Trophoblast cell (in vitro differentiated cells and primary cell): ENCODE measurements around the gene SHE.
A peak's percentile ranks its signal among the peaks of the same experiment; 100 is the strongest.

ENCODE experiments used
- DNase-seq, 2 donors: peaks; one replicate each; pipeline ENCODE4 v3.0.0-alpha.2; 2016
- H2AFZ ChIP-seq: 2 replicates; pipeline ENCODE4 v1.6.1; 2013; ENCODE audit warnings: low read length, moderate library complexity, mild to moderate bottlenecking; ENCODE audit not compliant: insufficient read depth, poor library complexity
- H2AK5ac ChIP-seq: 2 replicates; pipeline ENCODE4 v1.6.1; 2013; ENCODE audit warnings: mild to moderate bottlenecking, low read length
- H2BK120ac ChIP-seq: 2 replicates; pipeline ENCODE4 v1.6.1; 2013; ENCODE audit warnings: low read length, mild to moderate bottlenecking, moderate library complexity; ENCODE audit not compliant: insufficient read depth, poor library complexity
- H2BK12ac ChIP-seq: 2 replicates; pipeline ENCODE4 v1.6.1; 2013; ENCODE audit warnings: mild to moderate bottlenecking, low read length, moderate library complexity
- H2BK5ac ChIP-seq: 2 replicates; pipeline ENCODE4 v1.6.1; 2013; ENCODE audit warnings: low read length, low read depth, moderate library complexity, mild to moderate bottlenecking; ENCODE audit not compliant: poor library complexity
- H3K14ac ChIP-seq: 2 replicates; pipeline ENCODE4 v1.6.1; 2013; ENCODE audit warnings: mild to moderate bottlenecking, low read length
- H3K18ac ChIP-seq: 2 replicates; pipeline ENCODE4 v1.6.1; 2013; ENCODE audit warnings: mild to moderate bottlenecking, low read length
- H3K23ac ChIP-seq: 2 replicates; pipeline ENCODE4 v1.6.1; 2013; ENCODE audit warnings: low read length
- H3K27ac ChIP-seq: 2 replicates; pipeline ENCODE4 v1.5.1; 2013; ENCODE audit warnings: low read depth, mild to moderate bottlenecking, inconsistent platforms, low read length, moderate library complexity
- H3K27me3 ChIP-seq: 2 replicates; pipeline ENCODE4 v1.6.1; 2013; ENCODE audit warnings: inconsistent platforms, mild to moderate bottlenecking, low read length, moderate library complexity; ENCODE audit not compliant: insufficient read depth
- H3K36me3 ChIP-seq, 2 experiments: 1 replicate in 1 of 2; 2 replicates in 1 of 2; pipeline ENCODE4 v1.6.1; 2013; ENCODE audit warnings: low read length in 2 of 2, mild to moderate bottlenecking in 2 of 2, moderate library complexity in 1 of 2; ENCODE audit not compliant: insufficient read depth in 2 of 2, control insufficient read depth in 1 of 2
- H3K4ac ChIP-seq: 2 replicates; pipeline ENCODE4 v1.6.1; 2013; ENCODE audit warnings: low read depth, mild to moderate bottlenecking, low read length, moderate library complexity
- H3K4me1 ChIP-seq, 2 experiments: 1 replicate in 1 of 2; 2 replicates in 1 of 2; pipeline ENCODE4 v1.6.1; 2013; ENCODE audit warnings: low read length in 2 of 2, mild to moderate bottlenecking in 2 of 2, moderate library complexity in 1 of 2; ENCODE audit not compliant: insufficient read depth in 2 of 2, control insufficient read depth in 1 of 2
- H3K4me2 ChIP-seq: 2 replicates; pipeline ENCODE4 v1.6.1; 2013; ENCODE audit warnings: inconsistent platforms, mild to moderate bottlenecking, low read length, moderate library complexity
- H3K4me3 ChIP-seq: 2 replicates; pipeline ENCODE4 v1.5.1; 2013; ENCODE audit warnings: mild to moderate bottlenecking, low read depth, low read length, inconsistent platforms
- H3K79me1 ChIP-seq: one replicate; pipeline ENCODE4 v1.6.1; 2013; ENCODE audit warnings: low read length
- H3K79me2 ChIP-seq: 2 replicates; pipeline ENCODE4 v1.6.1; 2013; ENCODE audit warnings: low read length, mild to moderate bottlenecking; ENCODE audit not compliant: control insufficient read depth, insufficient read depth, poor library complexity
- H3K9ac ChIP-seq: 2 replicates; pipeline ENCODE4 v1.6.1; 2013; ENCODE audit warnings: mild to moderate bottlenecking, low read length
- H3K9me3 ChIP-seq: 2 replicates; pipeline ENCODE4 v1.6.1; 2013; ENCODE audit warnings: low read depth, mild to moderate bottlenecking, control low read depth, inconsistent platforms, low read length; ENCODE audit not compliant: insufficient read depth
- H4K12ac ChIP-seq: 2 replicates; pipeline ENCODE4 v1.6.1; 2013; ENCODE audit warnings: low read depth, mild to moderate bottlenecking, low read length, moderate library complexity
- H4K8ac ChIP-seq: 2 replicates; pipeline ENCODE4 v1.6.1; 2013; ENCODE audit warnings: low read depth, mild to moderate bottlenecking, low read length, moderate library complexity
- H4K91ac ChIP-seq: one replicate; pipeline ENCODE4 v1.6.1; 2013; ENCODE audit warnings: low read depth, mild to moderate bottlenecking, low read length, moderate library complexity
- WGBS: extraction: QIAGEN DNeasy Blood & Tissue Kit; methylation state at CpG from one replicate; pipeline ENCODE4 v1.1.7; 2013; ENCODE audit warnings: missing lambda C conversion rate; ENCODE audit not compliant: insufficient read length, insufficient coverage; ENCODE audit errors: extremely low coverage; 5-methylcytosine and 5-hydroxymethylcytosine counted together

The SHE gene

GRCh38 chr1:154485910-154486496 is 16.2 kb downstream of the SHE start:
- H3K9ac ChIP-seq = no peak overlapping the region
- no peaks in the 10 kb centered on the region for H3K79me2 ChIP-seq
- no CpG with 5 or more reads among the region's 7 CpGs for WGBS
- H3K27me3 ChIP-seq = no peaks in the 10 kb centered on the region
- H2BK120ac ChIP-seq = no peak overlapping the region
- no peak overlapping the region for H2AK5ac ChIP-seq
- H3K4me2 ChIP-seq = no peak overlapping the region
- DNase-seq = no peak
- H3K27ac ChIP-seq = no peak overlapping the region
- no peak overlapping the region for H2BK5ac ChIP-seq
- H3K23ac ChIP-seq = no peak overlapping the region
- H3K4me3 ChIP-seq = no peak overlapping the region
- H2AFZ ChIP-seq = no peak overlapping the region
- H2BK12ac ChIP-seq = no peak overlapping the region
- H3K18ac ChIP-seq = no peak overlapping the region
- no peaks in the 10 kb centered on the region for H3K36me3 ChIP-seq
- no peaks in the 10 kb centered on the region for H3K4me1 ChIP-seq
- H4K12ac ChIP-seq = no peak overlapping the region
- H3K79me1 ChIP-seq = no peaks in the 10 kb centered on the region
- H3K14ac ChIP-seq = no peak overlapping the region
- no peak overlapping the region for H4K8ac ChIP-seq
- no peak overlapping the region for H3K4ac ChIP-seq
- H3K9me3 ChIP-seq = no peaks in the 10 kb centered on the region
- H4K91ac ChIP-seq = no peak overlapping the region

GRCh38 chr1:154485106-154485505 is 17.1 kb downstream of the SHE start:
- Histone ChIP-seq H2BK120ac (no peak overlapping the region), H3K4me1 (no peaks in the 10 kb centered on the region), H2AFZ (no peak overlapping the region), H3K27ac (no peak overlapping the region), H2AK5ac (no peak overlapping the region), H3K79me1 (no peaks in the 10 kb centered on the region), H3K18ac (no peak overlapping the region), H3K9ac (no peak overlapping the region), H3K79me2 (no peaks in the 10 kb centered on the region), H2BK5ac (no peak overlapping the region), H3K4me3 (no peak overlapping the region), H4K91ac (no peak overlapping the region), H2BK12ac (no peak overlapping the region), H3K27me3 (no peaks in the 10 kb centered on the region), H3K9me3 (no peaks in the 10 kb centered on the region), H3K14ac (no peak overlapping the region), H3K23ac (no peak overlapping the region), H3K36me3 (no peaks in the 10 kb centered on the region), H4K8ac (no peak overlapping the region), H4K12ac (no peak overlapping the region), H3K4me2 (no peak overlapping the region), H3K4ac (no peak overlapping the region)
- no CpG with 5 or more reads among the region's 5 CpGs for WGBS
- no peak for DNase-seq

- H3K4me3 ChIP-seq = no peak overlapping the region
- no peak overlapping the region for H2AFZ ChIP-seq
- H3K14ac ChIP-seq = no peak overlapping the region
- no peaks in the 10 kb centered on the region for H3K9me3 ChIP-seq
- H3K27ac ChIP-seq = no peak overlapping the region
- H3K79me2 ChIP-seq = no peaks in the 10 kb centered on the region
- no peak overlapping the region for H4K12ac ChIP-seq
- no peak overlapping the region for H3K9ac ChIP-seq
- H4K91ac ChIP-seq = no peak overlapping the region
- no peak overlapping the region for H3K4me2 ChIP-seq
- no CpG with 5 or more reads among the region's 14 CpGs for WGBS
- no peak overlapping the region for H4K8ac ChIP-seq
- H3K23ac ChIP-seq = no peak overlapping the region
- H3K27me3 ChIP-seq = no peaks in the 10 kb centered on the region
- H2BK120ac ChIP-seq = no peak overlapping the region
- H2AK5ac ChIP-seq = no peak overlapping the region
- peak in 1 of 2 donors; percentile 70 for DNase-seq
- H2BK12ac ChIP-seq = no peak overlapping the region
- H3K4ac ChIP-seq = no peak overlapping the region
- H3K18ac ChIP-seq = no peak overlapping the region
- H2BK5ac ChIP-seq = no peak overlapping the region
- no peaks in the 10 kb centered on the region for H3K4me1 ChIP-seq
- H3K36me3 ChIP-seq = no peaks in the 10 kb centered on the region
- no peaks in the 10 kb centered on the region for H3K79me1 ChIP-seq
Observed at GRCh38 chr1:154483941-154484803, 18.0 kb downstream of the SHE start.

- no peak overlapping the region for H3K23ac ChIP-seq
Observed at GRCh38 chr1:154481053-154481452, 21.2 kb downstream of the SHE start.

More at GRCh38 chr1:154481053-154481452, 21.2 kb downstream of the SHE start:
- Histone ChIP-seq H3K4me1 (no peaks in the 10 kb centered on the region), H2AK5ac (no peak overlapping the region), H2BK5ac (no peak overlapping the region), H3K14ac (no peak overlapping the region), H3K18ac (no peak overlapping the region), H3K4ac (no peak overlapping the region), H2BK12ac (no peak overlapping the region), H3K9ac (no peak overlapping the region), H4K91ac (no peak overlapping the region), H3K79me1 (no peaks in the 10 kb centered on the region), H3K27me3 (no peaks in the 10 kb centered on the region), H2AFZ (no peak overlapping the region), H4K8ac (no peak overlapping the region), H2BK120ac (no peak overlapping the region), H3K9me3 (no peaks in the 10 kb centered on the region), H3K36me3 (no peaks in the 10 kb centered on the region), H4K12ac (no peak overlapping the region), H3K79me2 (no peaks in the 10 kb centered on the region), H3K4me2 (no peak overlapping the region), H3K27ac (no peak overlapping the region), H3K4me3 (no peak overlapping the region)
- WGBS = no CpG with 5 or more reads among the region's 1 CpG
- DNase-seq = no peak
